HAP-1 (cell line): ENCODE data around the gene HOXA7.
A peak's percentile ranks its signal among the peaks of the same experiment; 100 is the strongest.

Source experiments
- DNase-seq, 2 experiments: peaks; one replicate each; pipeline ENCODE4 v3.0.0-alpha.2; 2016 to 2020; ENCODE audit warnings: low spot score in 2 of 2
- H3K27me3 ChIP-seq: fragments of 250-450 bp; sonication (Bioruptor Pico); 2 replicates; pipeline ENCODE4 v1.5.1; 2020; ENCODE audit warnings: low read depth, mild to moderate bottlenecking, moderate library complexity
- H3K36me3 ChIP-seq: fragments of 250-450 bp; sonication (Bioruptor Pico); replicated peaks from 2 replicates; pipeline ENCODE4 v1.5.1; 2020; ENCODE audit warnings: mild to moderate bottlenecking
- H3K4me1 ChIP-seq: fragments of 250-450 bp; sonication (Bioruptor Pico); 2 replicates; pipeline ENCODE4 v1.5.1; 2020; ENCODE audit warnings: mild to moderate bottlenecking
- H3K4me3 ChIP-seq: fragments of 250-450 bp; sonication (Bioruptor Pico); 2 replicates; pipeline ENCODE4 v1.5.1; 2020; ENCODE audit warnings: mild to moderate bottlenecking, moderate library complexity
- H3K9me3 ChIP-seq: fragments of 250-450 bp; sonication (Bioruptor Pico); 2 replicates; pipeline ENCODE4 v1.5.1; 2020; ENCODE audit warnings: mild to moderate bottlenecking, moderate library complexity
- in situ Hi-C: fragments of 300-500 bp; cut with MboI; formaldehyde crosslinking; loops from 3 replicates; pipeline ENCODE4 v1.14.3; 2020; ENCODE audit warnings: low sequenced_read_pairs, inconsistent platforms, mixed read lengths

Gene HOXA7

GRCh38 chr7:27174874-27175625 is 18.6 kb upstream of the HOXA7 start:
- DNase-seq = peak in 1 of 2 experiments; percentile 71
- in situ Hi-C loops = loop anchor here (25.0 kb wide), 1 partner anchor 963 kb away; the partner anchor contains the start of genes CBX3 and HNRNPA2B1
- Histone ChIP-seq H3K4me1 (peaks cover 16% of the 10 kb centered on the region), H3K36me3 (peaks cover 11% of the 10 kb centered on the region), H3K4me3 (peak overlapping the region; percentile 70; the same call in 1 of the 2 replicates), H3K27me3 (no peaks in the 10 kb centered on the region), H3K9me3 (no peaks in the 10 kb centered on the region)

- Histone ChIP-seq H3K27me3 (no peaks in the 10 kb centered on the region), H3K4me3 (peak within 1 kb of the TSS; percentile 70), H3K36me3 (peaks cover 15% of the 10 kb centered on the region), H3K4me1 (peaks cover 11% of the 10 kb centered on the region), H3K9me3 (no peaks in the 10 kb centered on the region)
- peak; percentile 68 to 83 for DNase-seq
- in situ Hi-C loops = loop anchor here (25.0 kb wide), 1 partner anchor 962 kb away; the partner anchor contains the start of genes CBX3 and HNRNPA2B1
Observed at GRCh38 chr7:27173956-27174873, 17.7 kb upstream of the HOXA7 start, which contains the start of gene HOXA10. TSS of gene HOXA10 (minus strand) at chr7:27174320. CDS start at chr7:27174306, 14 bp downstream.

GRCh38 chr7:27173511-27173955 is 17.1 kb upstream of the HOXA7 start:
- H3K27me3 ChIP-seq = no peaks in the 10 kb centered on the region

GRCh38 chr7:27172823-27173510 is 16.5 kb upstream of the HOXA7 start:
- Histone ChIP-seq H3K4me3 (peak overlapping the region; percentile 70), H3K27me3 (no peaks in the 10 kb centered on the region), H3K9me3 (no peaks in the 10 kb centered on the region), H3K36me3 (peaks cover 24% of the 10 kb centered on the region), H3K4me1 (peaks cover 11% of the 10 kb centered on the region)
- peak in 1 of 2 experiments; percentile 76 for DNase-seq
- in situ Hi-C loops = loop anchor here (25.0 kb wide), 1 partner anchor 961 kb away; the partner anchor contains the start of genes CBX3 and HNRNPA2B1

More at GRCh38 chr7:27173511-27173955, 17.1 kb upstream of the HOXA7 start:
- H3K9me3 ChIP-seq = no peaks in the 10 kb centered on the region
- H3K4me3 ChIP-seq = peak overlapping the region; percentile 70
- peaks cover 11% of the 10 kb centered on the region for H3K4me1 ChIP-seq
- peaks cover 22% of the 10 kb centered on the region for H3K36me3 ChIP-seq
- DNase-seq = peak in 1 of 2 experiments; percentile 39
- in situ Hi-C loops = loop anchor here (25.0 kb wide), 1 partner anchor 961 kb away; the partner anchor contains the start of genes CBX3 and HNRNPA2B1

GRCh38 chr7:27172315-27172774 is 15.9 kb upstream of the HOXA7 start:
- in situ Hi-C loops = loop anchor here (25.0 kb wide), 1 partner anchor 960 kb away; the partner anchor contains the start of genes CBX3 and HNRNPA2B1
- Histone ChIP-seq H3K36me3 (peaks cover 29% of the 10 kb centered on the region), H3K4me3 (peak overlapping the region; percentile 70), H3K27me3 (no peaks in the 10 kb centered on the region), H3K9me3 (no peaks in the 10 kb centered on the region), H3K4me1 (peaks cover 9% of the 10 kb centered on the region)
- peak; percentile 42 to 49 for DNase-seq

- Histone ChIP-seq H3K4me1 (peaks cover 9% of the 10 kb centered on the region), H3K4me3 (peak overlapping the region; percentile 70), H3K36me3 (peaks cover 29% of the 10 kb centered on the region), H3K9me3 (no peaks in the 10 kb centered on the region), H3K27me3 (no peaks in the 10 kb centered on the region)
- in situ Hi-C loops = loop anchor here (25.0 kb wide), 1 partner anchor 959 kb away; the partner anchor contains the start of genes CBX3 and HNRNPA2B1
- DNase-seq = peak; percentile 58 to 63
Observed at GRCh38 chr7:27171637-27172314, 15.3 kb upstream of the HOXA7 start.

GRCh38 chr7:27171325-27171636 is 14.8 kb upstream of the HOXA7 start:
- H3K9me3 ChIP-seq = no peaks in the 10 kb centered on the region
- peaks cover 9% of the 10 kb centered on the region for H3K4me1 ChIP-seq
- peak overlapping the region; percentile 70 for H3K4me3 ChIP-seq
- peak in 1 of 2 experiments; percentile 72 for DNase-seq
- peaks cover 29% of the 10 kb centered on the region for H3K36me3 ChIP-seq
- in situ Hi-C loops = loop anchor here (25.0 kb wide), 1 partner anchor 959 kb away; the partner anchor contains the start of genes CBX3 and HNRNPA2B1
- no peaks in the 10 kb centered on the region for H3K27me3 ChIP-seq

- Histone ChIP-seq H3K4me3 (peak overlapping the region; percentile 70), H3K9me3 (no peaks in the 10 kb centered on the region), H3K36me3 (peaks cover 29% of the 10 kb centered on the region), H3K4me1 (peaks cover 9% of the 10 kb centered on the region), H3K27me3 (no peaks in the 10 kb centered on the region)
- DNase-seq = peak in 1 of 2 experiments; percentile 83
- in situ Hi-C loops = loop anchor here (25.0 kb wide), 1 partner anchor 958 kb away; the partner anchor contains the start of genes CBX3 and HNRNPA2B1
Observed at GRCh38 chr7:27170426-27171324, 14.2 kb upstream of the HOXA7 start.

- Histone ChIP-seq H3K27me3 (no peaks in the 10 kb centered on the region), H3K36me3 (peaks cover 29% of the 10 kb centered on the region), H3K4me3 (peak overlapping the region; percentile 70), H3K4me1 (peaks cover 8% of the 10 kb centered on the region), H3K9me3 (no peaks in the 10 kb centered on the region)
- peak; percentile 49 to 69 for DNase-seq
- in situ Hi-C loops = loop anchor here (25.0 kb wide), 1 partner anchor 958 kb away; the partner anchor contains the start of genes CBX3 and HNRNPA2B1
Observed at GRCh38 chr7:27169658-27170425, 13.4 kb upstream of the HOXA7 start.

- peaks cover 42% of the 10 kb centered on the region for H3K36me3 ChIP-seq
- peak; percentile 62 to 76 for DNase-seq
- no peaks in the 10 kb centered on the region for H3K27me3 ChIP-seq
Observed at GRCh38 chr7:27168265-27168947, 11.9 kb upstream of the HOXA7 start.

More at GRCh38 chr7:27168265-27168947, 11.9 kb upstream of the HOXA7 start:
- no peaks in the 10 kb centered on the region for H3K9me3 ChIP-seq
- peak overlapping the region; percentile 70 for H3K4me3 ChIP-seq
- in situ Hi-C loops = loop anchor here (25.0 kb wide), 1 partner anchor 956 kb away; the partner anchor contains the start of genes CBX3 and HNRNPA2B1
- H3K4me1 ChIP-seq = peaks cover 3% of the 10 kb centered on the region; the same call in 1 of the 2 replicates
